Measurements from ENCODE around the gene SH2B3. TPM values are rescaled to one million over a fixed set of nuclear protein-coding genes. Genes with fewer than 3 reads are reported as not detected.

The SH2B3 gene
- total RNA-seq, 1 experiment from 2014 or later, result 40.3 TPM

- Histone ChIP-seq H2AFZ (ENCODE audit: low read length) (no peak overlapping the region), H2BK5ac (ENCODE audit: insufficient read length, low read length) (no peak overlapping the region), H3K79me2 (ENCODE audit: insufficient read depth, low read length) (no peaks in the 10 kb centered on the region), H3K9ac (ENCODE audit: extremely low read depth, insufficient read length, low read length) (no peak overlapping the region), H3K18ac (ENCODE audit: insufficient read length, low read depth, low read length) (no peak overlapping the region), H3K4me2 (ENCODE audit: insufficient read depth, insufficient read length, low read length) (peak overlapping the region; percentile 78), H3K23ac (ENCODE audit: insufficient read length, low read depth, low read length) (no peak overlapping the region), H3K79me1 (ENCODE audit: insufficient read depth, low read depth, low read length, poor library complexity, severe bottlenecking) (no peaks in the 10 kb centered on the region), H3K4ac (ENCODE audit: low read depth, low read length) (no peak overlapping the region), H3T11ph (ENCODE audit: low read length) (no peak overlapping the region), H2BK12ac (ENCODE audit: insufficient read length, low read depth, low read length) (no peak overlapping the region), H2BK20ac (ENCODE audit: low read depth, low read length, poor library complexity, severe bottlenecking) (no peak overlapping the region), H4K8ac (replicated peaks; ENCODE audit: insufficient read length, low read depth, low read length) (no peak overlapping the region), H3K14ac (ENCODE audit: insufficient read depth, low read length) (no peak overlapping the region; the same call in 1 of the 2 replicates), H3K27me3 (ENCODE audit: insufficient read depth, low read length) (no peaks in the 10 kb centered on the region), H2BK15ac (ENCODE audit: low read depth, low read length) (no peak overlapping the region), H4K5ac (ENCODE audit: insufficient read length, low read depth, low read length) (no peak overlapping the region), H3K56ac (ENCODE audit: insufficient read length, low read depth, low read length) (no peak overlapping the region), H4K20me1 (ENCODE audit: control insufficient read depth, insufficient read depth, insufficient read length) (no peaks in the 10 kb centered on the region), H4K91ac (ENCODE audit: insufficient read length, low read depth, low read length) (no peak overlapping the region), H3K27ac (ENCODE audit: insufficient read length, low read depth, low read length) (no peak overlapping the region), H3K23me2 (ENCODE audit: insufficient read length, low read depth, low read length, poor library complexity, severe bottlenecking) (peaks cover 13% of the 10 kb centered on the region), H2AK5ac (ENCODE audit: insufficient read length, low read length) (no peak overlapping the region), H3K9me3 (ENCODE audit: control insufficient read depth, low read depth, low read length) (no peaks in the 10 kb centered on the region), H3K4me1 (ENCODE audit: insufficient read depth, low read length) (no peaks in the 10 kb centered on the region), H2BK120ac (ENCODE audit: low read depth, low read length, poor library complexity, severe bottlenecking) (no peak overlapping the region)
- no peak for TF ChIP-seq CTCF (conservative IDR thresholded peaks at IDR 0.05)
- no peak for DNase-seq
- H3K36me3 Mint-ChIP-seq (ENCODE audit: insufficient read depth in 1 of 3, low read depth in 3 of 3), result peaks cover 0 to 13% (median 3%) of the 10 kb centered on the region in 3 experiments; a peak in 5 of 7 replicates
- H3K4me1 Mint-ChIP-seq, result peaks cover 10 to 14% of the 10 kb centered on the region in 2 experiments
- no peak overlapping the region for H3K27ac Mint-ChIP-seq
- peaks cover 17% of the 10 kb centered on the region for H3K27me3 Mint-ChIP-seq (ENCODE audit: low read depth)
- peak overlapping the region; percentile 73 to 86 for H3K4me3 Mint-ChIP-seq
- H3K9me3 Mint-ChIP-seq, result no peaks in the 10 kb centered on the region; a peak in 1 of 5 replicates
- no CpG with 5 or more reads among the region's 7 CpGs for WGBS (ENCODE audit: extremely low coverage, insufficient read length, low lambda C conversion rate)
Observed at GRCh38 chr12:111367661-111368221, 38.0 kb upstream of the SH2B3 start.

Data from H9 (cell line).